Retinal pigment epithelial cell (primary cell): ENCODE data around the gene SLC18A3.

Experiments
- DNase-seq: peaks from one replicate; pipeline ENCODE4 v3.0.0-alpha.2; 2010; ENCODE audit warnings: low read depth
- H3K4me3 ChIP-seq: 2 replicates; pipeline ENCODE4 v1.5.1; 2011; ENCODE audit warnings: mild to moderate bottlenecking, low read length, control low read depth, moderate library complexity
- CTCF ChIP-seq: conservative IDR thresholded peaks from 2 replicates; pipeline ENCODE4 v1.5.1; 2011; ENCODE audit warnings: low read depth, low read length, control low read depth, inconsistent platforms

SLC18A3 gene

GRCh38 chr10:49615213-49615612 is 5.1 kb downstream of the SLC18A3 start:
- TF ChIP-seq CTCF: no peak
- no peak for DNase-seq

GRCh38 chr10:49615721-49616120 is 5.6 kb downstream of the SLC18A3 start:
- TF ChIP-seq CTCF: no peak
- no peak for DNase-seq

More at GRCh38 chr10:49615213-49615612, 5.1 kb downstream of the SLC18A3 start:
- no peak overlapping the region for H3K4me3 ChIP-seq

GRCh38 chr10:49616421-49617101 is 6.5 kb downstream of the SLC18A3 start:
- TF ChIP-seq CTCF: no peak
- DNase-seq: no peak

More at GRCh38 chr10:49615721-49616120, 5.6 kb downstream of the SLC18A3 start:
- no peak overlapping the region for H3K4me3 ChIP-seq

GRCh38 chr10:49617121-49618020 is 7.3 kb downstream of the SLC18A3 start:
- no peak overlapping the region for H3K4me3 ChIP-seq
- no peak for DNase-seq
- TF ChIP-seq CTCF: no peak

More at GRCh38 chr10:49616421-49617101, 6.5 kb downstream of the SLC18A3 start:
- H3K4me3 ChIP-seq: no peak overlapping the region

- DNase-seq: no peak
These were observed 8.7 kb downstream of the SLC18A3 start for GRCh38 chr10:49618821-49619220.

GRCh38 chr10:49619613-49620012 is 9.5 kb downstream of the SLC18A3 start:
- no peak for TF ChIP-seq CTCF
- H3K4me3 ChIP-seq: no peak overlapping the region
- no peak for DNase-seq

More at GRCh38 chr10:49618821-49619220, 8.7 kb downstream of the SLC18A3 start:
- no peak for TF ChIP-seq CTCF
- H3K4me3 ChIP-seq: no peak overlapping the region
